Raji (cell line): ENCODE results near the gene STK10.

ENCODE experiments used
- POLR2A ChIP-seq: IDR thresholded peaks from 2 replicates; pipeline ENCODE4 v1.6.1; 2011; ENCODE audit warnings: low read depth, low read length, control low read depth; ENCODE audit not compliant: insufficient read depth

Gene STK10

DNA sequence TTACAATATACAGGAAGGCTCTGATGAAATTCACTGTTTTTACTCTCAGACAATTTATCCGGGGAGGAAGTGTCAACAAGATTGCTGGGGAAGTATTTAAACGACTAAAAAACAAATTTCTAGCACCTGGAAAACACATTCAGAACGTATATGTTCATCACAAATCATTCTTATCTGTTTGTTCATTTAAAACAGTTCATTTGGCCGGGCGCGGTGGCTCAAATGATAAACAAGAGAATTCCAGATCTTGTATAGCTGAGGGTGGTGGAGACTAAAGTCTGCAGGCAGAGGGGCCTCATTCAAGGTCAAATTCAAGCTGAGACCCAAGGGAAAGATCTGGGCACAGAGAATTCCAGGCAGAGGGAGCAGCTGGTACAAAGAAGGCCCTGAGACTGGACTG lies 90.0 kb downstream of the STK10 start:
- no peak for TF ChIP-seq POLR2A

DNA sequence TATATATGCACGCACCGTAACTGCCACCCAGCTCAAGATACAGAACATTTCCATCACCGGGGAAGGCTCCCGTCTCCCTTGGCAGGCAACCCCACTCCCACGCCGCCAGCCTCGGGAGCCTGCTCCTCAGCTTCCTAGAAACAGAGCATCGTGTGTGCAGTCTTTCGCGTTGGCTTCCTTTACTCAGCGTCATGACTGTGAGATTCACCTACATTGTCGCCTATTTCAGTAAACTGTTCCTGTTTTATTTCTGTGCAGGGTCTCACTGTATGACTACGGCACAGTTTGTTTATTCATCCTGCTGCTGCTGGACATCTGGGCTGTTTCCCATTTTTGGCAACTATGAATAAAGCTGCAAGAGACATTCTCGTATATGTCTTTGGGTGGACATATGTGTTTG lies 90.7 kb downstream of the STK10 start:
- no peak for TF ChIP-seq POLR2A

DNA sequence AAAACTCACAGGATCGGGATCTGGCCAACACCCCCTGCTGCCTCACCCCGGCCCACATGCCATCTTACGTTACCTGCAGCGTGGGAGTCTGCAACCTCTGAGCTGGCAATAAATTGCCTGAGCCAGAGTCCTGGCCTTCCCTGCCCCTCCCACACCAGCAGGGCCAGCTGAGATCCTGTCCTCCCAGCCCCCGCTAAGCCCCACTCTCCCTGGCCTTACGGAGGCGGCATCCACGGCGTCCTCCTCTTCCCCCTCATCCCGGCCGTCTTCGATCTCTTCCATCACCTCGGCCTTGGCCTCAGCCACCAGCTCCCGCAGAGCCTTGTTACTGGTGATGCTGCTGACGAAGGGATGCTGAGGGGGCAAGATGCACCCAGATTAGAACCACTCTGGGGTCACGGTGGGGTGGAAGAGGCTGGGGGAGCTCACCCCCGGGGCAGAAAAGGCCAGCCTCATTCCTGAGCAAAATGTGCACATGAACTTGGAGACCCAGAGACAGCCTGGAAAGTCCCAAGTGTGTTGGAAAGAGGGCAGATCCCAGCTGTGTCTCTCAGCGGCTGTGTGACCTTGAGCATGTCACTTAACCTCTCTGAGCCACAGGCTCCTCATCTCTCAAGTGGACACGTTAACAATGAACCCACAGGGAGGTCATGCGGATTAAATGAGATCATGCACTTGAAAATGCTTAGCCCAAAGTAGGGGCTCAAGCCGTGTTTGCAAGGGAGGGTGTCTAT lies 91.7 kb downstream of the STK10 start:
- no peak for TF ChIP-seq POLR2A

- TF ChIP-seq POLR2A = no peak
Measured at GRCh38 chr5:172095368-172096206, 92.4 kb downstream of the STK10 start.

GRCh38 chr5:172093965-172094364 lies 94.1 kb downstream of the STK10 start:
- TF ChIP-seq POLR2A = no peak

- TF ChIP-seq POLR2A = no peak
Measured at GRCh38 chr5:172093559-172093958, 94.5 kb downstream of the STK10 start.

- no peak for TF ChIP-seq POLR2A
Measured at GRCh38 chr5:172091956-172092732, 95.9 kb downstream of the STK10 start.

- no peak for TF ChIP-seq POLR2A
Measured at GRCh38 chr5:172090976-172091547, 97.0 kb downstream of the STK10 start.

DNA sequence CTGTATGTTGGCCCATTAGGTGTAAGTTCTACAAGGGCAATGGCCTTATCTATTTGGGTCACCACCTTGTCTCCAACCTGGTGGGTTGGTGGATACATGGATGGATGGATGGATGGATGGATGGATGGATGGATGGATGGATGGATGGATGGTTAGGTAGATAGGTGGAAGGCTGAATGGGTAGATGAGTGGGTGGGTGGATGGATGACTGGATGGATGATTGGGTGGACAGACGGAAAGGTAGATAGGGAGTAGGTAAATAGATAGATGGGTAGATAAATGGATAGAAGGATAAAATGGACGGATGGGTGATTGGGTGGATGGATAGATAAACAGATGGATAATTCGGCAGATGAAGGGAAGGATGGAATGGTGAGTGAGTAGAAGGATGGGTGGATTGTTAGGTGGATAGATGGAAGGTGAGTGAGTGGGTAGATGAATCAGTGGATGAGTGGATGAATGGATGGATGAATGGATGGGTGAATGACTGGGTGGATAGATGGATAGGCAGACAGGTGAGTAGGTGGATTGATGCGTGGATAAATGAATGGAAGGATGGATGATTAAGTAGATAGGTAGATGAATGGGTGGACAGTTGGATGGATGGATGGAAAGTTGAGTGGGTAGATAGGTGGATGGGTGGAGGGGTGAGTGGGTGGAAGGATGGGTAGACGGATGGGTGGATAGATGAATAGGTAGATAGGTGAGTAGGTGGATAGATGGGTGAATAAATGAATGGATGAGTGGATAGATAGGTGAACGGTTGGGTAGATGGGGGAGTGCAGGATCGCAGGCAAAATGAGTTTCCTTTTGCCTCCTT lies 98.5 kb downstream of the STK10 start:
- no peak for TF ChIP-seq POLR2A

- TF ChIP-seq POLR2A = no peak
Measured at GRCh38 chr5:172088801-172089200, 99.2 kb downstream of the STK10 start.

DNA sequence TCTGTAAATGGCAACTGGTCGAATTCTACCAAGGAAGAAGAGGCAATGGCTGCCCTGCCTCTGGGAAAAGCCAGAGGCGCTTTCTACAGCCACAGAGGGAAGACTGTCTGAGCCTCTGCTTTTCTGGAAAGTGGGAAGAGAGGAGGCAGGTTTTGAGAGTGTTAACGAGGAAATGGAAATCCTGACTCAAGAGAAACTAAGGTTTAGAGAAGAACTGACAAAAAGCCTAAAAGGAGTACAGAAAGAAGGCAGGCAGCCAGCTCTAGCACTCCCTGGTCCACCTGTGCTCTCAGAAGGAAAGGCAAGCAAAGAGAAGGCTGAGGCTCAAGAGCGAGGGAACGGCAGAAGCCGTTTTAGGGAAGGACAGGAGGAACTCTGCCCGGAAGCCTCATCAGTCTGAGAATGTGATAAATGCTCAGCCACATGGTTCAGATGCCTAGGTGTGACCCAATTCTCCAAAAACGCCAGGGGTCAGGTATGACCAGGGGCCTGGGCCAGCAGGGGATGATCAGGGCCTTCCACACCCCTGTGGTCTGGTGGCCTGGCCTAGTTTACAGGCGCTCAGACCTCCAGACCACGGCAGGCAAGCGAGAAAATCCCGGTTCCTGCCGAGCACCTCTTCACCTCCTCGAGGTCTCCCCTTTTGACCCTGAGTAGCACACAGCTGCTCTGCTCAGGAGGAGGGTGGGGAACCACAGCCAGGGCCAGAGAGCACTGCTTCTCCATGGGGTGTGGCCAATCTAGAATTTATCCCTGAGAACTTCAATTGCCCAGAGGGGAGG lies 101.6 kb downstream of the STK10 start:
- TF ChIP-seq POLR2A = no peak

GRCh38 chr5:172085738-172086137 lies 102.3 kb downstream of the STK10 start:
- no peak for TF ChIP-seq POLR2A

DNA sequence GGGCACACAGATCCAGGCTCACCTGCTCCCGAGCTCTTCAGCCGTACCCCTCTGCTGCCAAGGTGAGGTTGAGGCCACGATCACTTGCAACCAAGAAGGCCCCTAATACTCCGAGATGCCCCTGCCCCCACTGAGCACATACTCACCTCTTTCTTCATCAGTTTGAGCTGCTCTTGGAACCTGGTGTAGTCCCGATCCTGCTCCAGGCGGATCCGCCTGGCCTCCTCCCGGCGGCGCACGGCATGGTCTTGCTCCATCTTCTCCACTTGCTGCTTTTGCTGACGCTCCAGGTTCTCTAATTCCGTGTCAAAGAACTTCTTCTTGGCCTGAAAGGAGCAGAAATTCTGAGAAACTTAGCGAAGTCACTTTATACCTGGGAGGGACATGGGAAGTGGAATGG lies 105.8 kb downstream of the STK10 start:
- TF ChIP-seq POLR2A = no peak

DNA sequence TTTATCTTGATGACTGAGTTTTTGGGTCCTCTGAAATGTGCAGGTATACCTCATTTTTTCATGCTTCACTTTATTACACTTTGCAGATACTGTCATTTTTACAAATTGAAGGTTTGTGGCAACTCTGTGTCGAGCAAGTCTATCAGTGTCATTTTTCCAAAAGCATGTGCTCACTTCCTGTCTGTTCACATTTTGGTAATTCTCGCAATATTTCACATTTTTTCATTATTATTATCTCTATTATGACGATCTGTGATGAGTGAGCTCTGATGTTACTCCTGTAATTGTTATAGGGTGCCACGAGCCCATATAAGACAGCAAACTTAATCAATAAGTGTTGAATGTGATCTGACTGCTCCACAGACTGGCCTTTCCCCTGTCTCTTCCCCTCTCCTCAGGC lies 108.1 kb downstream of the STK10 start:
- TF ChIP-seq POLR2A = no peak
